Measurements from ENCODE around the gene SZT2.

DNA sequence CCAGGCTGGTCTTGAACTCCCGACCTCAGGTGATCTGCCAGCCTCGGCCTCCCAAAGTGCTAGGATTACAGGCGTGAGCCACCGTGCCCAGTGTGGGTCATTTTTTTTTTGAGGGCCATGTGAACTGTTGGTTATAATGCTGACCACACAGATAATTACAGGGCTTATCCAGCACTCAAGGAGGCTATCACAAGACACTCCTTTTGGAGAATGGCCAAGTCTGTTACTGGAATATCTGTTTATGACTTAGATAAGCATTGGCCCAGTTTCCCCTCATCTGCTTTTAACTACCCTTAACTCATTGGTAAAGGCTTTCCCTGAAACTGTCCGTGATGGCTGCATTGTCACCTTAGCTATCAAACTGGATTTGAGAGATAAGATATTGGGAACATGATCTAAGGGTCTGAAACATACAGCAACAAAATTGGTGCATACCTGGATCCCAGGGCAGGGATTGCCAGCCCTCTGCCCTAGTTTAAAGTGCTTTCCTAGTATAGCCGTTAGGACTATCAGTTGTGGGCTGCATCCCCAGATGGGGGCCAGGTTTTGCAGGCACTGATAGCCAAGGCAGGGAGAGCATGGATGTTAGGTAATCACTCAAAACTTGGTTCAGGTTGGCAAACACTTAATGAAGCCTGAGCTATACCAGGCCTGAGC lies 15.6 kb downstream of the SZT2 start:
- TF ChIP-seq, protein P1, sequence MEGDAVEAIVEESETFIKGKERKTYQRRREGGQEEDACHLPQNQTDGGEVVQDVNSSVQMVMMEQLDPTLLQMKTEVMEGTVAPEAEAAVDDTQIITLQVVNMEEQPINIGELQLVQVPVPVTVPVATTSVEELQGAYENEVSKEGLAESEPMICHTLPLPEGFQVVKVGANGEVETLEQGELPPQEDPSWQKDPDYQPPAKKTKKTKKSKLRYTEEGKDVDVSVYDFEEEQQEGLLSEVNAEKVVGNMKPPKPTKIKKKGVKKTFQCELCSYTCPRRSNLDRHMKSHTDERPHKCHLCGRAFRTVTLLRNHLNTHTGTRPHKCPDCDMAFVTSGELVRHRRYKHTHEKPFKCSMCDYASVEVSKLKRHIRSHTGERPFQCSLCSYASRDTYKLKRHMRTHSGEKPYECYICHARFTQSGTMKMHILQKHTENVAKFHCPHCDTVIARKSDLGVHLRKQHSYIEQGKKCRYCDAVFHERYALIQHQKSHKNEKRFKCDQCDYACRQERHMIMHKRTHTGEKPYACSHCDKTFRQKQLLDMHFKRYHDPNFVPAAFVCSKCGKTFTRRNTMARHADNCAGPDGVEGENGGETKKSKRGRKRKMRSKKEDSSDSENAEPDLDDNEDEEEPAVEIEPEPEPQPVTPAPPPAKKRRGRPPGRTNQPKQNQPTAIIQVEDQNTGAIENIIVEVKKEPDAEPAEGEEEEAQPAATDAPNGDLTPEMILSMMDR (IDR thresholded peaks at IDR 0.05; ENCODE audit: low read depth, low read length, poor library complexity, severe bottlenecking) = no peak
- TF ChIP-seq EZH2phosphoT487 (IDR thresholded peaks at IDR 0.05; ENCODE audit: borderline replicate concordance, low read length) = no peak

Data from DOHH2 (cell line).